Activated CD8-positive, alpha-beta memory T cell treated with anti-CD3 and anti-CD28 coated beads for 36 hours (primary cell): Measurements from ENCODE around the gene GDPGP1. TPM values are rescaled to one million over a fixed set of nuclear protein-coding genes. Genes with fewer than 3 reads are reported as not detected.

ENCODE experiments used
- CTCF ChIA-PET: fragments of 350-600 bp; sonication (Branson Sonifier 250); formaldehyde crosslinking; loops from one replicate; lab custom pipeline; 2021; ENCODE audit warnings: antibody characterized with exemption; lab: Charles Lee
- POLR2A ChIA-PET: fragments of 350-600 bp; sonication (Branson Sonifier 250); formaldehyde crosslinking; loops from one replicate; lab custom pipeline; 2021; ENCODE audit warnings: antibody characterized with exemption; lab: Charles Lee
- total RNA-seq, 2 experiments: library from RNA; stranded (reverse); gene quantifications; one replicate each; pipeline ENCODE4 v1.2.3, GENCODE V29; 2021

Gene GDPGP1
- total RNA-seq, 2 experiments from 2014 or later = 11.1 to 11.4 TPM

DNA sequence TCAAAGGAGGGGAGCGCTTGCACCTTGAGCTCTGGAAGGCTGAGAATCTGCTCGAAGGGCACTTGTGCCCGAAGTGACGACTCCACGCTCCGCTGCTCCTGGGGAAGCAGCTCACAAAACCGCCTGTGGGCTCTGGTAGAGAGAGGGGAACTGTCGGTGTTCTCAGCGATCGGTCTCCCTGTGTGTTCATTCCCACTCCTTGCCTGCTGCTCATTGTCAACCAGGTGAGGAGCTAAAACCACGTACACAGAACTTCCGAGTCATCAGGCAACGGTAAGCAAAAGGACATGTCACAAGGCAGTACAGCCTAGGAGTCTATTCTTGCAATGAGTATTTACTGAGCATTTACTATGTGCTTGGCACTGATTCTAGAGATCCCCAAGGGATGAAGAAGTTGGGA lies 1.8 kb upstream of the GDPGP1 start:
- ChIA-PET POLR2A (interaction anchor here (0.6 to 3.0 kb wide), 8 partner anchors 11 to 134 kb away, joined by 3 to 13 read pairs (median 4); partner anchors contain the start of genes IDH2, NGRN, SEMA4B and TTLL13), CTCF (interaction anchor here (1.1 to 2.4 kb wide), 4 partner anchors 11 to 61 kb away, joined by 4 to 9 read pairs (median 6); partner anchors contain the start of gene SEMA4B)

DNA sequence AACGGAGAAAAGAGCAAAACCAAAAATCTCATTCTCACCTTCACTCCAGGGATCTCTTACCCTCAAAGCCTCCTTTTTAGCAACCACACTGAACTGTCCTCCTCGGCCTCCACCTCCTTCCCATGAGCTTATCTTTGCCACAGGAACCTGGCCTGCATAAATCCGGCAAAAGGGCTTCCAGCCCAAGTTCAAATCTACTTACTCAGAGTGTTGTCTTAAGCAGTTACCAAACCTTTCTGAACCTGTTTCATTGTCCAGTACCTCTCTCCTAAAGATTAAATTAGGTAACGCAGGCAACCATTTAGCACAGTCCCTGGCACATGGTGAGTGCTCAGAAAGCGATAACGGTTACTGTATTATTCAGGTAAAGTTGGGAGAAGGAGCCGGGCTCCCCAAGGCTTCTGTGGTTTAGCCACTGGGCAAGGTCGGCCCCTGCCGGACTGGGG lies 1.0 kb upstream of the GDPGP1 start:
- CTCF ChIA-PET = interaction anchor here (1.1 to 2.4 kb wide), 6 partner anchors 12 to 133 kb away, joined by 3 to 9 read pairs (median 4); partner anchors contain the start of gene SEMA4B
- POLR2A ChIA-PET = interaction anchor here (0.6 to 3.0 kb wide), 10 partner anchors 9 to 298 kb away, joined by 3 to 13 read pairs (median 4); partner anchors contain the start of genes IDH2, NGRN, SEMA4B and TTLL13

- CTCF ChIA-PET = interaction anchor here (1.0 to 2.4 kb wide), 6 partner anchors 12 to 134 kb away, joined by 3 to 9 read pairs (median 4); partner anchors contain the start of gene SEMA4B
- POLR2A ChIA-PET = interaction anchor here (0.5 to 3.0 kb wide), 9 partner anchors 9 to 1318 kb away, joined by 3 to 13 read pairs (median 5); partner anchors contain the start of genes IDH2, NGRN and SEMA4B
These were observed 468 bp upstream of the GDPGP1 start, which contains the start of gene CIB1 for GRCh38 chr15:90233387-90234095. Gene CIB1 (minus strand): TSS chr15:90233941. CDS start chr15:90233885, 56 bp downstream.

DNA sequence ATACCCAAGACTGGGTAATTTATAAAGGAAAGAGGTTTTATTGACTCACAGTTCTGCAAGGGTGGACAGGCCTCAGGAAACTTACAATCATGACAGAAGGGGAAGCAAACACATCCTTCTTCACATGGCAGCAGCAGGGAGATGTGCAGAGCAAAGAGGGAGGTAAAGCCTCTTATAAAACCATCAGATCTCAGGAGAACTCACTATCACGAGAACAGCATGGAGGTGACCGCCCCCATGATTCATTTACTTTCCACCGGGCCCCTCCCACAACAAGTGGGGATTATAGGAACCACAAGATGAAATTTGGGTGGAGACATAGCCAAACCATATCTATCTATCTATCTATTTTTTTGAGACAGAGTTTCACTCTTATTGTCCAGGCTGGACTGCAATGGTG lies 5.4 kb downstream of the GDPGP1 start:
- CTCF ChIA-PET = interaction anchor here (0.6 to 0.7 kb wide), 2 partner anchors 12 to 132 kb away, joined by 3 read pairs; no protein-coding TSS in a partner anchor
- POLR2A ChIA-PET = no interaction called here

- CTCF ChIA-PET = no interaction called here
- POLR2A ChIA-PET = no interaction called here
These were observed 6.8 kb downstream of the GDPGP1 start for GRCh38 chr15:90240856-90241255.

DNA sequence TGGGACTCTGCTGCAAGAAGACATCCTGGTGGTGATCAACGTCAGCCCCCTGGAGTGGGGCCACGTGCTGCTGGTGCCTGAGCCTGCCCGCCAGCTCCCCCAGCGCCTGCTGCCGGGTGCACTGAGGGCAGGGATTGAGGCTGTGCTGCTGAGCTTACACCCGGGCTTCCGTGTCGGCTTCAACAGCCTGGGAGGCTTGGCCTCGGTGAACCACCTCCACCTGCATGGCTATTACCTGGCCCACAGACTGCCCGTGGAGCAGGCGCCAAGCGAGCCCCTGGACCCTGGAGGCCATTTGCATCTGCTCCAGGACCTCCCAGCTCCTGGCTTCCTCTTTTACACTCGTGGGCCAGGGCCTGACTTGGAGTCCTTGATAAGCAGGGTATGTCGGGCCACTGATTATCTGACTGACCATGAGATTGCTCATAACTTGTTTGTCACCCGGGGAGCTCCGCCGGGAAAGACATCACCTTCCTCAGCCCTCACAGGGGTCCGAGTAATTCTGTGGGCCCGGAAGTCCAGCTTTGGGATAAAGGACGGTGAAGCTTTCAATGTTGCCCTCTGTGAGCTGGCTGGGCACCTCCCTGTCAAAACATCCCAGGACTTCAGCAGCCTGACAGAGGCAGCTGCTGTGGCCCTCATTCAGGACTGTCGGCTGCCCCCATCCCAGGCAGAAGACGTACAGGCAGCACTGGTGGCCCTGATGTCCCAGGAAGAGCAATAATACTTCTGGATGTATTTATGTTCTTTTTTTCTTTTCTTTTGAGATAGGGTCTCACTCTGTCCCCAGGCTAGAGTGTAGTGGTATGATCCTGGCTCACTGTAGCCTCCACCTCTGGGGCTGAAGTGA lies 7.6 kb downstream of the GDPGP1 start:
- ChIA-PET CTCF (no interaction called here), POLR2A (interaction anchor here (1.1 kb wide), 1 partner anchor 8 kb away, joined by 5 read pairs; the partner anchor contains the start of genes CIB1 and GDPGP1)

- POLR2A ChIA-PET = no interaction called here
- CTCF ChIA-PET = no interaction called here
These were observed 10.1 kb downstream of the GDPGP1 start for GRCh38 chr15:90243943-90244639.

GRCh38 chr15:90248789-90249202 lies 14.8 kb downstream of the GDPGP1 start:
- POLR2A ChIA-PET = interaction anchor here (0.6 to 1.4 kb wide), 5 partner anchors 11 to 115 kb away, joined by 3 to 8 read pairs (median 4); no protein-coding TSS in a partner anchor
- CTCF ChIA-PET = interaction anchor here (0.6 to 1.4 kb wide), 5 partner anchors 52 to 1100 kb away, joined by 3 to 5 read pairs (median 5); no protein-coding TSS in a partner anchor

GRCh38 chr15:90249203-90249863 lies 15.3 kb downstream of the GDPGP1 start, which contains the start of gene TTLL13:
Gene TTLL13 (plus strand): TSS chr15:90249556. CDS start chr15:90250631, 1,075 bp downstream.
- ChIA-PET CTCF (interaction anchor here (0.6 to 1.4 kb wide), 5 partner anchors 52 to 1099 kb away, joined by 3 to 5 read pairs (median 5); no protein-coding TSS in a partner anchor), POLR2A (interaction anchor here (0.6 to 1.4 kb wide), 5 partner anchors 12 to 114 kb away, joined by 3 to 8 read pairs (median 4); no protein-coding TSS in a partner anchor)

GRCh38 chr15:90257776-90258175 lies 23.8 kb downstream of the GDPGP1 start:
- CTCF ChIA-PET = no interaction called here
- POLR2A ChIA-PET = no interaction called here

DNA sequence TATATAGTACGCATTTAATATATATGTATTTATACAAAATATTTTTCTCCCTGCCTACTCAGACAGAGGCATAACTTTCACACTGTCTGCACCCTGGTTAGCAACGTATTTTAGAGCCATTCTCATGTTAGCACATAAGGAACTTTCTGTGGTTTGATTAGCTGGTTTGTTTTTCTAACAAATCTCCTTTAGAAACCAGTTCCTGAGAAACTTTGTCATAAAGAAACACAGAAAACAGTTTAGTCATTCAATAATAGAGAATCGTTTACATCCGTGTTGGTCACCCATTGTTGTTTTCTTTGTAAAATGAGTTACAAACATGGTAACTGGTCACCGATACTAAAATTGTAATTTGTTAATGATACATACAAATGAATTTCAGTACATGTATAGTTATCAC lies 25.5 kb downstream of the GDPGP1 start:
- ChIA-PET CTCF (no interaction called here), POLR2A (no interaction called here)

DNA sequence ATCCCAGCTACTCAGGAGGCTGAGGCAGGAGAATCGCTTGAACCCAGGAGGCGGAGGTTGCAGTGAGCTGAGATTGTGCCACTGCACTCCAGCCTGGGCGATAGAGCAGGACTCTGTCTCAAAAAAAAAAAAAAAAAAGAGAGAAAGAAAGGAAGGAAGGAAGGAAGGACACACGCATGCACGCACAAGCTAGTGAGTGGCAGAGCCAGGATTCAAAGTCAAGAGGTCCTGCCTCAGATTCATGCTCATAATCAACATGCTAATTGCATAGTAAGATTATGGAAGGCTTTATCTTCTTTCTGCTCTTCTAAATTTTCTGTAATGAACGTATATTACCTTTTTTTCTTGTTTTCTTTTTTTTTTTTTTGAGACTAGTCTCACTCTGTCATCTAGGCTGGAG lies 26.7 kb downstream of the GDPGP1 start:
- CTCF ChIA-PET = interaction anchor here (1.1 kb wide), 1 partner anchor 33 kb away, joined by 3 read pairs; no protein-coding TSS in a partner anchor
- POLR2A ChIA-PET = interaction anchor here (0.6 kb wide), 1 partner anchor 220 kb away, joined by 8 read pairs; no protein-coding TSS in a partner anchor

- ChIA-PET POLR2A (interaction anchor here (0.6 kb wide), 1 partner anchor 1592 kb away, joined by 4 read pairs; no protein-coding TSS in a partner anchor), CTCF (interaction anchor here (1.0 to 2.2 kb wide), 3 partner anchors 29 to 39 kb away, joined by 3 to 7 read pairs (median 3); partner anchors contain the start of gene CIB1)
These were observed 27.8 kb downstream of the GDPGP1 start for GRCh38 chr15:90261811-90262210.

- CTCF ChIA-PET = interaction anchor here (1.0 to 2.2 kb wide), 2 partner anchors 29 to 39 kb away, joined by 3 to 7 read pairs; partner anchors contain the start of gene CIB1
These were observed 28.4 kb downstream of the GDPGP1 start for GRCh38 chr15:90262426-90262825.

GRCh38 chr15:90264671-90265070 lies 30.7 kb downstream of the GDPGP1 start:
- ChIA-PET POLR2A (no interaction called here), CTCF (no interaction called here)

More at GRCh38 chr15:90262426-90262825, 28.4 kb downstream of the GDPGP1 start:
- POLR2A ChIA-PET = no interaction called here

GRCh38 chr15:90265271-90266060 lies 31.5 kb downstream of the GDPGP1 start, which contains the start of gene NGRN:
Gene NGRN (plus strand): TSS chr15:90265672. CDS start chr15:90265713, 41 bp downstream.
- CTCF ChIA-PET = interaction anchor here (0.6 kb wide), 1 partner anchor 31 kb away, joined by 3 read pairs; no protein-coding TSS in a partner anchor
- POLR2A ChIA-PET = interaction anchor here (0.7 to 2.3 kb wide), 6 partner anchors 8 to 231 kb away, joined by 3 to 13 read pairs (median 3); partner anchors contain the start of genes CIB1, GDPGP1 and SEMA4B
